ENCODE measurements around the gene GRIN2D.
"Not testable (repeated sequence)": the region's sequence is repeated elsewhere in the genome, so short reads cannot be mapped to it uniquely, and the experiment has no call there.

Gene GRIN2D

DNA sequence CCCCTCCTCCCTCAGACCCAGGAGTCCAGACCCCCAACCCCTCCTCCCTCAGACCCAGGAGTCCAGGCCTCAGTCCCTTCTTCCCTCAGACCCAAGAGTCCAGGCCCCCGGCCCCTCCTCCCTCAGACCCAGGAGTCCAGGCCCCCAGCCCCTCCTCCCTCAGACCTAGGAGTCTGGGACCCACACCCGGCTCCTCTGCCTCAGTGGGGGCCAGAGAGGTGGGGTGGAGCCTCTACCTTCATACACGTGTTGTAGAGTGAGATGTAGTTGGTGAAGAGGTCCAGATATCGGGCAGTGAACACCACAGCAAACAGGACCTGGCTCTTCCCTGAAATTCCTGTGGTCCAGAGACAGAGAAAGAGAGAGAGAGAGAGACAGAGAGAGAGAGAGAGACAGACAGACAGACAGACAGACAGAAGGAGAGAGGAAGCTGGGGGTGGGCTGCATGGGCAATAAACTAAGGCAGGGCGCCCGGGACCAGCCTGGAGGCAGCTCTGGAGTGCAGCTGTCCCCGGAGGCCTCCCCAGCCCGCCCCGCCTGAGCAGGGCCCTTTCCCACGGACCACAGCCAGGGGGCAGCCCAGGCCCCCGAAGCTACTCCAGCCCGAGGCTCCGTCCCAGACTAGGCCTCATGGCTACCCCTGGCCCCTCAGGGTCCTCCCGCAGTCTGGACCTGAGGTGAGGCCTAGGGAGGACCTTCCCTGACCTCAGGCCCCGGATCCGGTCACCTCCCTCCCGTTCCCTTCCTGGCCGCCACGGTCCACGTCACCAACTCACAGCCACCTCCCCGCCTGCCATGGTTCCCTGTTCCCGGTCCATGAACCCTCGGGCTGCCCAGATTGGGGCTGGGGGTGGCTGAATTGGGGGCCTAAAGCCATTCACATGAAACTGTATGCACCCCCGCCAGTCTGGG, 3.0 kb upstream of the GRIN2D start:
- ChIA-PET CTCF (interaction anchor here (0.6 to 1.9 kb wide), 9 partner anchors 10 to 193 kb away, joined by 3 to 10 read pairs (median 3); partner anchors contain the start of genes GRWD1, SYNGR4 and TMEM143), POLR2A (interaction anchor here (0.6 to 2.1 kb wide), 13 partner anchors 9 to 229 kb away, joined by 3 to 31 read pairs (median 4); partner anchors contain the start of genes RPL18, SPHK2, SYNGR4 and TMEM143)
- TF ChIP-seq FOXA1 (IDR thresholded peaks at IDR 0.05) (no peak), ELF4 (IDR thresholded peaks at IDR 0.05) (no peak), PKNOX1 (IDR thresholded peaks at IDR 0.05) (no peak), ZNF384 (IDR thresholded peaks at IDR 0.05) (no peak), L3MBTL2 (conservative IDR thresholded peaks at IDR 0.05) (no peak), FOXM1 (IDR thresholded peaks at IDR 0.05; ENCODE audit: borderline replicate concordance) (no peak), ARNT (IDR thresholded peaks at IDR 0.05) (no peak), SP1 (IDR thresholded peaks at IDR 0.05) (no peak), CTBP1 (IDR thresholded peaks at IDR 0.05; ENCODE audit: borderline replicate concordance) (no peak), TARDBP (IDR thresholded peaks at IDR 0.05) (no peak), BHLHE40 (IDR thresholded peaks at IDR 0.05; ENCODE audit: borderline replicate concordance) (no peak), LEF1 (IDR thresholded peaks at IDR 0.05; ENCODE audit: borderline replicate concordance) (no peak), SUZ12 (IDR thresholded peaks at IDR 0.05) (no peak), HDGF (IDR thresholded peaks at IDR 0.05; ENCODE audit: borderline replicate concordance) (no peak), NFRKB (IDR thresholded peaks at IDR 0.05) (no peak)
- peak; percentile 69 for DNase-seq (ENCODE audit: extremely low spot score)

- peak; percentile 92 for DNase-seq (ENCODE audit: extremely low spot score)
- TF ChIP-seq LEF1 (IDR thresholded peaks at IDR 0.05; ENCODE audit: borderline replicate concordance) = no peak
- no peak for TF ChIP-seq NFRKB (IDR thresholded peaks at IDR 0.05)
- no peak for TF ChIP-seq PKNOX1 (IDR thresholded peaks at IDR 0.05)
- no peak for TF ChIP-seq CTBP1 (IDR thresholded peaks at IDR 0.05; ENCODE audit: borderline replicate concordance)
- TF ChIP-seq HDGF (IDR thresholded peaks at IDR 0.05; ENCODE audit: borderline replicate concordance) = no peak
- no peak for TF ChIP-seq SP1 (IDR thresholded peaks at IDR 0.05)
- TF ChIP-seq FOXM1 (IDR thresholded peaks at IDR 0.05; ENCODE audit: borderline replicate concordance) = no peak
- TF ChIP-seq ZNF384 (IDR thresholded peaks at IDR 0.05) = no peak
- TF ChIP-seq FOXK2 (IDR thresholded peaks at IDR 0.05) = no peak
- no peak for TF ChIP-seq ARNT (IDR thresholded peaks at IDR 0.05)
- no peak for TF ChIP-seq ELF4 (IDR thresholded peaks at IDR 0.05)
- TF ChIP-seq SUZ12 (IDR thresholded peaks at IDR 0.05) = no peak
- no peak for TF ChIP-seq TARDBP (IDR thresholded peaks at IDR 0.05)
- CTCF ChIA-PET = interaction anchor here (0.6 to 1.9 kb wide), 13 partner anchors 9 to 193 kb away, joined by 3 to 10 read pairs (median 3); partner anchors contain the start of genes GRWD1, SYNGR4 and TMEM143
- POLR2A ChIA-PET = interaction anchor here (0.8 to 2.1 kb wide), 16 partner anchors 8 to 228 kb away, joined by 3 to 31 read pairs (median 4); partner anchors contain the start of genes RPL18, SPHK2, SYNGR4 and TMEM143
Measured at GRCh38 chr19:48391100-48392005, 2.1 kb upstream of the GRIN2D start, which contains the start of gene KDELR1. Gene KDELR1, minus strand, starts transcription at chr19:48391551. Its CDS starts 193 bp downstream, at chr19:48391358.

DNA sequence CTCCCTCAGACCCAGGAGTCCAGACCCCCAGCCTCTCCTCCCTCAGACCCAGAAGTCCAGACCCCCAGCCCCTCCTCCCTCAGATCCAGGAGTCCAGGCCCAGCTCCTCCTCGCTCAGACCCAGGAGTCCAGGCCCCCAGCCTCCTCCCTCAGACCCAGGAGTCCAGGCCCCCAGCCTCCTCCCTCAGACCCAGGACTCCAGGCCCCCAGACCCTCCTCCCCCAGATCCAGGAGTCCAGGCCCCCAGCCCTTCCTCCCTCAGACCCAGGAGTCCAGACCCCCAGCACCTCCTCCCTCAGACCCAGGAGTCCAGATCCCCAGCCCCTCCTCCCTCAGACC, 1.5 kb upstream of the GRIN2D start:
- POLR2A ChIA-PET = interaction anchor here (0.8 to 2.1 kb wide), 13 partner anchors 8 to 195 kb away, joined by 3 to 31 read pairs (median 4); partner anchors contain the start of genes SYNGR4 and TMEM143
- CTCF ChIA-PET = interaction anchor here (0.8 to 1.9 kb wide), 8 partner anchors 8 to 53 kb away, joined by 3 to 10 read pairs (median 4); partner anchors contain the start of gene GRWD1
- not testable (repeated sequence) for DNase-seq (ENCODE audit: extremely low spot score)

DNA sequence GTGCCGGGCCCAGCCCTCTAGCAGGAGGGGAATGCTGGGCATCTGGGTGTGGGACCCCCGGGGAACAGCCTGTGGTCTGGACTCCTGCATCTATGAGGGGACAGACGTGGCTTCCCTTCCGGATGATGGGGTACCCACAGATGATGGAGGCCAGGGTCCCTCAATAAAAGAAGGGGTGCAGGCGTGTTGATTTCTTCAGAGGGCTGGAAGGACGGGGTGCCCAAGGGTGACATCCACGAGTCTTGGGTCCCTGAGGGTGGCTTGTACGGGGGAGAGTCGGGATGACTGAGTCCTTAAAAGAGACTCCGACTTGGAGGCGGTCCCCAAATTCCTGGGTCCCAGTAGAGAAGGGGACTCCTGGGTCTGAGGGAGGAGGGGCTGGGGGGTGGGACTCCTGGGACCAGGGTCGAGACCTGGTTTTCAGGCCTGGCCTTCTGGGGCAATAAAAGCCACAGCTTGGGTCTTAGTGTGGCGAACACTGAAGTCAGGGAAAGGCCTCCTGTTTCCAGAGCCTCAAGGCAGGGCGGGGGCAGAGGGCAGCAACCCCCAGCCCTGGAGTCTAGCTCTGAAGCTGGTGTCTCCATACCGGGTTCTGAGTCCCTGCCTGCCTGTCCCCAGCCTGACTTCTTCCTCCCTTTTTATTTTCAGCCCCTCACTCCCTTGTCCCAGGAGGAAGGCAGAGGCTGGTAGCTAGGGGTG, 459 bp upstream of the GRIN2D start:
- POLR2A ChIA-PET = interaction anchor here (0.6 to 1.5 kb wide), 3 partner anchors 30 to 53 kb away, joined by 3 to 7 read pairs (median 4); partner anchors contain the start of gene GRWD1
- DNase-seq (ENCODE audit: extremely low spot score) = no peak
- TF ChIP-seq FOXM1 (IDR thresholded peaks at IDR 0.05; ENCODE audit: borderline replicate concordance) (no peak), L3MBTL2 (conservative IDR thresholded peaks at IDR 0.05) (no peak), NFRKB (IDR thresholded peaks at IDR 0.05) (no peak), ARNT (IDR thresholded peaks at IDR 0.05) (no peak), SP1 (IDR thresholded peaks at IDR 0.05) (no peak)
- CTCF ChIA-PET = interaction anchor here (1.0 kb wide), 1 partner anchor 11 kb away, joined by 3 read pairs; no protein-coding TSS in a partner anchor

DNA sequence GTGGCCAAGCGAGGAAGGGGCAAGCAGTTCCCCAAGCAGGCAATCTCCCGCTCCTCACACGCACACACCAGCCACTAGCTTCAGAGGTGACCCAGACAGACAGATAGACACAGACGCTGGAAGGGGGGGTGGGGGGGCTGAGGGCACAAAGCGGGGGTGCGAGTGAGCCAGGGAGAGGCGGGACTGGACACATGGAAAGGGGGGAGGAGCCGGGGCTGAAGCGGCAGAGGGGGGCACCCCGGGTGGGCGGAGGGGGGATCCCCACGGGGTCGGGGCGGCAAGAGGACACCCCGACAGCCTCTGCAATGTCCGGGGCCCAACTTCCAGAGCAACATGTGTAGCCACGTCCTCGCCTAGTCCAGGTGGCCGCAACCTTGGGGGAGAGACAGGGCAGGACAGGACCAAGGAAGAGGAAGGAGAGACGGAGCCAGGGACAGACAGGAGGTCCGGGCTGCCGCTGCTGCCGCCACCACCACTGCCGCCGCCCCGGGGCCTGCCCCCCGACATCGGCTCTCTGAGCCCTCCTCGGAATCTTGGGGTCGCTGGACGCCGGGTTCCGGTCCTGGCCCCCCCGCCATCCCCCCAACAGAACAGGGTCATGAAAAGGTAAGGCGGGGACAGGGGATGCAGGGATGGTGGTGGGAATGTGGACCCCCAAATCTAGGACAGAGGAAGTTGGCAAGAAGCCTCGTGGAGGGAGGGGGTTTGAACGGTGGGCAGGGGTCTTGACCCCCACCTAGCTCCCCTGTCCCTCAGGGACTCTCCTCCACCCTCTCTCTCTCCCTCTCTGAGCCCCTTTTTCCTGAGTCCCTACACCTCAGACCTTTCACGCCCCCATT, 1.1 kb downstream of the GRIN2D start:
- no peak for TF ChIP-seq FOXA1 (IDR thresholded peaks at IDR 0.05)
- CTCF ChIA-PET = no interaction called here
- POLR2A ChIA-PET = interaction anchor here (1.0 to 1.5 kb wide), 3 partner anchors 13 to 54 kb away, joined by 3 to 7 read pairs (median 3); partner anchors contain the start of gene GRWD1
- DNase-seq (ENCODE audit: extremely low spot score) = no peak

Measured in HEK293T (cell line).